Measurements from ENCODE around the gene FAM204A.

The FAM204A gene

DNA sequence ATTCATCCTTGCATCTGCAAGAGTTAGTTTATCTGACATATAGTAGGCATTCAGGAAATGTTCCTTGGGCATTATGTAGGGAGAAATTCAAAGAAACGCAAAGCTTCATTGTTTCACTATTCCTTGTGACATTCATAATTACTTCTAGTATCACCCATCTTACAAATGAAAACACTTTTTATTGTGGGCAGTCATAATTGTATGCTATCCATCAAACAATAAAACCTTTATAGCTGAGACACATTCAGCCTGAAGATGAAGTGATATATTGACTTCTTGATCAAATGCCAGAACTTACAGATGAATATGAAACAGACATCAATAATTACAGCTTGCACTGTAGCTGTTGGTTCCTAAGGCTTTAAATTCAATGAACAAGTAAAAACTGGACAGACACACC is 36.4 kb downstream of the FAM204A start:
- H3K4me3 ChIP-seq (ENCODE audit: low read length), result no peak overlapping the region
- H3K36me3 ChIP-seq (ENCODE audit: control insufficient read depth, insufficient read depth, low read length, severe bottlenecking), result peaks cover 43% of the 10 kb centered on the region
- H3K4me1 ChIP-seq (ENCODE audit: control insufficient read depth, insufficient read depth, low read length), result peaks cover 20% of the 10 kb centered on the region
- no peak overlapping the region for H3K9ac ChIP-seq (ENCODE audit: low read length)
- H3K9me3 ChIP-seq (ENCODE audit: control insufficient read depth, low read length), result no peaks in the 10 kb centered on the region
- no peak for DNase-seq (ENCODE audit: low read depth)
- no peaks in the 10 kb centered on the region for H3K27me3 ChIP-seq (replicated peaks; ENCODE audit: control insufficient read depth, insufficient read depth, low read length)

DNA sequence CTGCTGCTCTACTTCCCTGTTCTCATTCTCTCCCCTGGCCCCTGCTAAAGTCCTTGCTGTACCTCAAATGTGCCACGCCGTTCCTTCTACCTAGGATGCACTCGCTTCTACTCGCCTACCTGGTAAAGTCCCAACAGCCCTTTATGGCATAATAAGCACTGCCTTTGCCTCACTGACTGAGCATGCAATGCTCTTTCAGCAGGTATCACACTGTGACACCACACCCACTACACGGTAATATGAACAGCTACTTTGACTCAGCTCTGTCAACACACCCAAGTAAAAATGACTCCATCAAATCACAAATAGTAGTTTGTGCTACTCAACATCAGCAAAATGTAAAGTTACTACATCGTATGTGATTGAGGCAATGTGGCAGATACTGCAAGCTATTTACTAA is 37.6 kb downstream of the FAM204A start:
- H3K4me1 ChIP-seq (ENCODE audit: control insufficient read depth, insufficient read depth, low read length), result peaks cover 14% of the 10 kb centered on the region
- no peak overlapping the region for H3K9ac ChIP-seq (ENCODE audit: low read length)
- DNase-seq (ENCODE audit: low read depth), result no peak
- no peaks in the 10 kb centered on the region for H3K27me3 ChIP-seq (replicated peaks; ENCODE audit: control insufficient read depth, insufficient read depth, low read length)
- H3K9me3 ChIP-seq (ENCODE audit: control insufficient read depth, low read length), result no peaks in the 10 kb centered on the region
- H3K4me3 ChIP-seq (ENCODE audit: low read length), result no peak overlapping the region
- H3K36me3 ChIP-seq (ENCODE audit: control insufficient read depth, insufficient read depth, low read length, severe bottlenecking), result peaks cover 40% of the 10 kb centered on the region

DNA sequence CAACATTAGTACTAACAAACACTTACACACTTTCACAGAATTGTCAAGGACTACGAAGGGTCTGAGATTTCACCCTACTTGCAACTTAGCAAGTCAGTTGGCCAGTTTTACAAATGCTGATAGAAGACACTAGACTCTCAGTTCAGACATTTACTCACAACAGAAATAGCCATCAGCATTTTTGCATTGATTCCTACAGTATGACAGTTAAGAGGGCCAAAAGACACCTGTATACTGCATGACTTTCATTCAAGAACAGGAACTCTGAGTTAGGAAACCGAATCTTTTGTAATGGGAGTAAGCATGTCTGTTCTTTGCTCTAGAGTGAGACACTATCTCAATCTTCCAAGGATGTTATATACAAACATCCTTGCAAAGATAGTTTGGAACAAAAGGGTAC is 40.9 kb downstream of the FAM204A start:
- Histone ChIP-seq H3K4me3 (ENCODE audit: low read length) (no peak overlapping the region), H3K9ac (ENCODE audit: low read length) (no peak overlapping the region), H3K27me3 (replicated peaks; ENCODE audit: control insufficient read depth, insufficient read depth, low read length) (no peaks in the 10 kb centered on the region), H3K9me3 (ENCODE audit: control insufficient read depth, low read length) (no peaks in the 10 kb centered on the region), H3K4me1 (ENCODE audit: control insufficient read depth, insufficient read depth, low read length) (no peaks in the 10 kb centered on the region), H3K36me3 (ENCODE audit: control insufficient read depth, insufficient read depth, low read length, severe bottlenecking) (peaks cover 18% of the 10 kb centered on the region)
- no peak for DNase-seq (ENCODE audit: low read depth)

DNA sequence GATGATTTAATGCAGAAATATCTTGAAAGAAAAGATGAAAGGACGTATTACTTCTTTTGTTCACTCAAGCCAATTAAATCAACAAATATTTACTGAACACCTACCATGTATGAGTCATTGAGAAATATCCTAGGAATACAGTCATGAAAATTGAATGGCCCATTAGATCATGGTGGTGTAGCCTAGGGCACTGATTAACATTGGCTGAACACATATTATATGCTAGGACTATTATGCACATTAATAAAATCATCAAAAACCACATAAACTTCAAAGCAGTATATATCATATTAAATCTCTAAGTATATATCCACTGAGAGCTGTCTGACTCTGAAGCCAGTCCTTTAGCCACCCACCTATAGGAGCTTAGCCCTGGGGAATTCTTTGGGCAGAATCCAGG is 41.8 kb downstream of the FAM204A start:
- Histone ChIP-seq H3K9me3 (ENCODE audit: control insufficient read depth, low read length) (no peaks in the 10 kb centered on the region), H3K4me1 (ENCODE audit: control insufficient read depth, insufficient read depth, low read length) (no peaks in the 10 kb centered on the region), H3K9ac (ENCODE audit: low read length) (no peak overlapping the region), H3K4me3 (ENCODE audit: low read length) (no peak overlapping the region), H3K36me3 (ENCODE audit: control insufficient read depth, insufficient read depth, low read length, severe bottlenecking) (peaks cover 10% of the 10 kb centered on the region), H3K27me3 (replicated peaks; ENCODE audit: control insufficient read depth, insufficient read depth, low read length) (no peaks in the 10 kb centered on the region)
- no peak for DNase-seq (ENCODE audit: low read depth)

DNA sequence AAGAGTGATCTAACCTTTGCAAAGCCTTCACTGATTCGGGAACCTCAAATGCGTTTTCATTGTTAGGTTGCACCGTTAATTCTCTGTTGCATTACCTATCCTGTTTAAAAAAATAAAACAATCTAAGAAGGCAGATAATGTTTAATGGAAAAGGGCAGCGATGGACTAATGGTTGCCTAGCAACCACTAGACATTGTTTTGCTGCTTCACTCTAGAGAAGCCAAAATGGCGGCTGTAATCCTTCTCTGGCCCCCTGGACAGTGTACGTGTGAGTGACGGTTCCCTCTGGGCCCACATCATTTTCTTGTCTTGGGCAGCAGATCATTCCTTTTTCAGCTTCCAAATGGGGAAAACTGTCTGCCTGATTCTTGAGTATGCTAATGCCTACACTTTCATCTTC is 43.3 kb downstream of the FAM204A start:
- DNase-seq (ENCODE audit: low read depth), result no peak
- H3K27me3 ChIP-seq (replicated peaks; ENCODE audit: control insufficient read depth, insufficient read depth, low read length), result no peaks in the 10 kb centered on the region
- no peaks in the 10 kb centered on the region for H3K36me3 ChIP-seq (ENCODE audit: control insufficient read depth, insufficient read depth, low read length, severe bottlenecking)
- H3K9me3 ChIP-seq (ENCODE audit: control insufficient read depth, low read length), result no peaks in the 10 kb centered on the region
- no peak overlapping the region for H3K9ac ChIP-seq (ENCODE audit: low read length)
- no peak overlapping the region for H3K4me3 ChIP-seq (ENCODE audit: low read length)
- no peaks in the 10 kb centered on the region for H3K4me1 ChIP-seq (ENCODE audit: control insufficient read depth, insufficient read depth, low read length)

DNA sequence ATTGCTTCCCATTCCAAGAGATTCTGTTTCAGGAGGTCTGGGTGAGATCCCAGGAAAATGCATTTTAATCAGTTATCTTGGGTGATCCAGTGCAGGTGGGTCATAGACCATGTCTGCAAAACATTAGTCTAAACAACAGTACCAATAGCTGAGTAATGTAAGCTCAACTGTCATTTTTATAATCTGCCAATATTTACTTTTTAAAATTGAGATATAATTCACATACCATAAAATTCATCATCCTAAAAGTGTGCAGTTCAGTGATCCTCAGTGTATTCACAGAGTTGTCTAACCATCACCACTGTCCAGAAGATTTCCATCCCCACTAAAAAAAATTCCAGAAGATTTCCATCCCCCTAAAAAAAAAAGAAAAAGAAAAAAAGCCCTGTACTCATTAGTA is 51.0 kb downstream of the FAM204A start:
- no peak for DNase-seq (ENCODE audit: low read depth)
- Histone ChIP-seq H3K27me3 (replicated peaks; ENCODE audit: control insufficient read depth, insufficient read depth, low read length) (peaks cover 22% of the 10 kb centered on the region), H3K36me3 (ENCODE audit: control insufficient read depth, insufficient read depth, low read length, severe bottlenecking) (no peaks in the 10 kb centered on the region), H3K9me3 (ENCODE audit: control insufficient read depth, low read length) (peaks cover 11% of the 10 kb centered on the region), H3K9ac (ENCODE audit: low read length) (no peak overlapping the region), H3K4me1 (ENCODE audit: control insufficient read depth, insufficient read depth, low read length) (no peaks in the 10 kb centered on the region), H3K4me3 (ENCODE audit: low read length) (no peak overlapping the region)

DNA sequence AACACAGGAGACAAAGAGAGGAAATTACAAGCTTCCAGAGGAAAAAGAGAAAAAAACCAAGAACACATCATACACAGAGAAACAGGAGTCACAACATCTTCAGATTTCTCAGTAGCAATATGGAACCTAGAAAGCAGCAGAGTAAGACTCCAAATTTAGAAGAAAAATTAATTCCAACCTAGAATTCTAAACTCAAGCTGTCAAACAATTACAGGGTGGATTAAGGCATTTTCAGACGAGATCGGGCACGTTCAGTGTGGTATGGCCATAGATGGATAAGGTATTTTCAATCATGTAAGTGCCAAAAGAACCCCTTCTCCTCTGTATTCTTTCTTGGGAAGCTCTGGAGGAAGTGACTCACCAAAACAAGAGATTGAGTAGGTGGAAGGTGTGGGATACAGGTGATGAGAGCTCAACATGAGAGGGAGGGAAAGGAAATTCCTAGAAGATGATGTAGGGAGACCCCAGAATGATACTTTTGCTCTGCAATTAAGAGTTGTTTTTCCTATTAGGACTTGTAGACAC is 51.6 kb downstream of the FAM204A start:
- Histone ChIP-seq H3K4me3 (ENCODE audit: low read length) (no peak overlapping the region), H3K27me3 (replicated peaks; ENCODE audit: control insufficient read depth, insufficient read depth, low read length) (peaks cover 28% of the 10 kb centered on the region), H3K9ac (ENCODE audit: low read length) (no peak overlapping the region), H3K9me3 (ENCODE audit: control insufficient read depth, low read length) (peaks cover 11% of the 10 kb centered on the region), H3K36me3 (ENCODE audit: control insufficient read depth, insufficient read depth, low read length, severe bottlenecking) (no peaks in the 10 kb centered on the region), H3K4me1 (ENCODE audit: control insufficient read depth, insufficient read depth, low read length) (no peaks in the 10 kb centered on the region)
- no peak for DNase-seq (ENCODE audit: low read depth)

DNA sequence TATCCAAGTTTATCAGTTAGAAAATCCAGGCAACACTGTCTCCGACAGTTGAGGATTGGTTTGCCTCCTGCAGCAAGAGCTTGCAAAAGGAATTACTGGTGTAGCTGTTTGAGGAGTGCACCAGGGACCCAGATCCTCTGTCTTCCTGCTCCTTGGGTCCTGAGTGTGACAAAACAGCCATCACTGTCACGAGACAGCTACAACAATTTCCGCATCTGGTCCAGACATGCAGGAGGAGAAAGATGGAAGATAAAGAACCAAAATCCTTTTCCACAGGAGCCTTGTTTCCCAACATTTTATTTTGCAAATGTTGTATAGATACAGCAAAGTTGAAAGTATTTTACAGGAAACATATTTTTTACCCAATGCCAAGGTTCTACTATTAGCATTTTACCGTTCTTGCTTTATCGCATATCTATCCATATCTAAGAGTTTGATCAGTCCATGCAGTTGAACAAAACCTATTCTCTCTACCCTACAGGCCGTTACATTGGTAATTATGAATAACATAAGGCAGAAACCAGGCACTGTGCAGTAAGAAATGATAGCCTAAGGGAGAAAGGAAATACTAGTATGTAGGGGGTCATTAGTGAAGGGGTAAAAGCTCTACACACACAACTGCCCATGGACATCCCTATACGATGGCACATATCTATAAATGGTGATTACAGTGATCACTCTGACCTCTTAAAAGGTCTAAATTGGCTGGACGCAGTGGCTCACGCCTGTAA is 54.9 kb downstream of the FAM204A start:
- no peak overlapping the region for H3K4me3 ChIP-seq (ENCODE audit: low read length)
- peaks cover 11% of the 10 kb centered on the region for H3K9me3 ChIP-seq (ENCODE audit: control insufficient read depth, low read length)
- H3K9ac ChIP-seq (ENCODE audit: low read length), result no peak overlapping the region
- H3K27me3 ChIP-seq (replicated peaks; ENCODE audit: control insufficient read depth, insufficient read depth, low read length), result peaks cover 35% of the 10 kb centered on the region
- no peaks in the 10 kb centered on the region for H3K4me1 ChIP-seq (ENCODE audit: control insufficient read depth, insufficient read depth, low read length)
- no peak for DNase-seq (ENCODE audit: low read depth)
- H3K36me3 ChIP-seq (ENCODE audit: control insufficient read depth, insufficient read depth, low read length, severe bottlenecking), result no peaks in the 10 kb centered on the region

DNA sequence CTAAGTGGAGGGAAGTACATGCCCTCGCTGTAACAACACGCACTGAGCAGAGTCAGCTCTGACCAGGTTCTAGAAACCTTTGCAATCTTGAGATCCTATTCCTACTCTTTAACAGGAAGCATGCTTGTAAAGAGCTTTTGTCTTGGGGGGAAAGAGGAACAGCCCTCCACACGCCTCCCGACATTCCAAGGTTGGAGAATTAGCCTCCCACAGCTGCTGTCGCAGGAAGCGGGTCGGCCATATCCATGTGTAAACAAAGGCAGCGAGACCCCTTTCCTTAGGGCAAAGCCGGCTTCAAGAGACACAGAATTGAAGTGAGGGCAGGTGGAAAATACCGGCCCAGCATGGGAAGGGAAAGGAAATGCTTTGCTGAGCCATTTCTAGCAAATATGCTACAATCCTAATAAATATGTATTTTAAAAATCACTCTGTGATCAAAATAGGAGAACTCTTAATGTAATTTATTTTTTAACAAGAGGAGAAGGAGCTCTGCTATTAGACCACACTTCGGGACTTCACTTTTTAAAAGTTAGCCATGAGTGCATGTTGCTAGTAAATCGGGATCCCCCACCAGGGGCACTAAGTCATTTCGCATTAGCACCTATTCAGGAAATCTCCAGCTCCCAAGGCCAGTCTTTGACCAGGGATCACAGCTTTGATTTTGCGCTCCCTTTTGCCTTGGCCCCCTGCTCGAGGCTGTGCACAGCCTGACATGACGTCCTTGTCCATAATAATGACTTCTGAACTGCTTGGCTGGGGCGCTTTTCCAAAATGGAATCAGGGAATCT is 55.9 kb downstream of the FAM204A start:
- H3K4me1 ChIP-seq (ENCODE audit: control insufficient read depth, insufficient read depth, low read length), result no peaks in the 10 kb centered on the region
- no peak for DNase-seq (ENCODE audit: low read depth)
- no peak overlapping the region for H3K9ac ChIP-seq (ENCODE audit: low read length)
- H3K27me3 ChIP-seq (replicated peaks; ENCODE audit: control insufficient read depth, insufficient read depth, low read length), result peaks cover 35% of the 10 kb centered on the region
- no peak overlapping the region for H3K4me3 ChIP-seq (ENCODE audit: low read length)
- H3K36me3 ChIP-seq (ENCODE audit: control insufficient read depth, insufficient read depth, low read length, severe bottlenecking), result no peaks in the 10 kb centered on the region
- H3K9me3 ChIP-seq (ENCODE audit: control insufficient read depth, low read length), result peaks cover 11% of the 10 kb centered on the region

DNA sequence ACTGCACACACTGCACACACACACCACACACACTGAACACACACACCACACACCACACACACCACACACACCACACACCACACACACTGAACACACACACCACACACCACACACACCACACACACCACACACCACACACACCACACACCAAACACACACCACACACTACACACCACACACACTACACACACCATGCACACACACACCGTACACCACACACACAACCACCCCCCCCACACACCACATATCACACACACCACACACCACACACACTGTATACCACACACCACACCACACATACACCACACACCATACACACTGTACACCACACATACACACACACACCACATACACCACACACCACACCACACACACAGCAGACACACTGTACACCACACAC is 59.5 kb downstream of the FAM204A start:
- Histone ChIP-seq H3K36me3 (ENCODE audit: control insufficient read depth, insufficient read depth, low read length, severe bottlenecking) (no peaks in the 10 kb centered on the region), H3K27me3 (replicated peaks; ENCODE audit: control insufficient read depth, insufficient read depth, low read length) (peaks cover 42% of the 10 kb centered on the region), H3K9ac (ENCODE audit: low read length) (no peak overlapping the region), H3K9me3 (ENCODE audit: control insufficient read depth, low read length) (peaks cover 16% of the 10 kb centered on the region), H3K4me1 (ENCODE audit: control insufficient read depth, insufficient read depth, low read length) (no peaks in the 10 kb centered on the region), H3K4me3 (ENCODE audit: low read length) (no peak overlapping the region)
- DNase-seq (ENCODE audit: low read depth), result no peak

DNA sequence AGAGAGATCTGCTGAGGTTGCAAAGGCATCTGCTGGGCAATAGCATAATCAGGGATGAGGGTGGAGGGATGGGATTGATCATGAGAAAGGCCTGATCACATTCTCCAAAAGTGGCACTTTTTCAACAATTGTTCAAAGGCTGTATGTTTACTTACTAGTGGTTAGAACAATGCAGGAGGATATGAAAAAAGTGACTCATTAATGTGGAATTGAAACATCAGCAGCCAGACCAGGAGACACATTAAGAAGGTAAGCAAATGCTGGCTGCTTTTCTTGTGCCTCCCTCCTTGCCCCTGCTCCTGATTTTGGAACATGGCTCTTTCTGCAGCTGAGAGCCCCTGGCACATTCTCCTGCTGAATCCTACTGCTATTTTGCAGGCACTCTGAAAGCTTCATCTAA is 63.5 kb downstream of the FAM204A start:
- Histone ChIP-seq H3K9ac (ENCODE audit: low read length) (no peak overlapping the region), H3K4me1 (ENCODE audit: control insufficient read depth, insufficient read depth, low read length) (no peaks in the 10 kb centered on the region)

More for the DNA sequence above, 63.5 kb downstream of the FAM204A start:
- no peak for DNase-seq (ENCODE audit: low read depth)
- H3K27me3 ChIP-seq (replicated peaks; ENCODE audit: control insufficient read depth, insufficient read depth, low read length), result peaks cover 16% of the 10 kb centered on the region
- H3K9me3 ChIP-seq (ENCODE audit: control insufficient read depth, low read length), result peaks cover 19% of the 10 kb centered on the region
- H3K36me3 ChIP-seq (ENCODE audit: control insufficient read depth, insufficient read depth, low read length, severe bottlenecking), result no peaks in the 10 kb centered on the region
- no peak overlapping the region for H3K4me3 ChIP-seq (ENCODE audit: low read length)
